ENCODE data around the gene CYP2E1.
"Not testable (repeated sequence)": the region's sequence is repeated elsewhere in the genome, so short reads cannot be mapped to it uniquely, and the experiment has no call there.

CYP2E1 gene

DNA sequence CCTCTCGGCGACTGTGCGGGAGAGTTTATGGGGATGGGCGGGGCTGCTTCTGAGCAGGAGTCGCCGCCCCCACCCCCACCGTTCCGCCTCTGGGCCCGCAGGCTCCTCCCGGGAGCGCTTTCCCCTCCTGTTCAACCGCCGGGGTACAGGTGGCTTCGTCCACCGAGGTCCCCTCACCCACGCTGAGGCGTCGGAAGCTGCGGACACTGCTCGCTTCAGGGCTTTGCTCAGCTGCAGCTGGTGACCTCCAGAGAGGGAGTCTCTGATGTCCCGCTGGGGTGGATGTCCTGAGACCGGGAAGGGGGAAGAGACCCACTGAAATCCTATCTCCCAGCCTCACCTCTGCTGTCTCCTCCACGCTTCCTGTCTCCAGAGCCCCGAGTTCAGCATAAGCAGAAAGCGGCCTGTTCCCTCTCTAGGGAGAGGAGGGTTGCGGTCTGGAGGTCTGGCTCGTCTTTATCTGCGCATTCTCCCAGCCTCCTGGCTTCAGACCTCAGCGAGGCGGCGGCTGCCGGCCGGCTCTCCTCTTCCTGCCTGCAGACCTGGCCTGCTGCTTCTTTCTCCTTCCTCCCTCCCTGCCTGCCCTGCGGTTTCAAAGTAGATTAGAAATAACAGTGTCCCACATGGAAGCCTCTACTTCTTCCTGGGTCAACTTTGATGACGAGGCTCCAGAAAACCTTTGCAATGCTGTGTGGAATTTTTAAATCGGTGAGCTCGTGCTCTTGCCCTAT is 1.8 kb downstream of the CYP2E1 start:
- no peak for DNase-seq

- no peak for DNase-seq
Measured at GRCh38 chr10:133529576-133529946, 2.4 kb downstream of the CYP2E1 start.

DNA sequence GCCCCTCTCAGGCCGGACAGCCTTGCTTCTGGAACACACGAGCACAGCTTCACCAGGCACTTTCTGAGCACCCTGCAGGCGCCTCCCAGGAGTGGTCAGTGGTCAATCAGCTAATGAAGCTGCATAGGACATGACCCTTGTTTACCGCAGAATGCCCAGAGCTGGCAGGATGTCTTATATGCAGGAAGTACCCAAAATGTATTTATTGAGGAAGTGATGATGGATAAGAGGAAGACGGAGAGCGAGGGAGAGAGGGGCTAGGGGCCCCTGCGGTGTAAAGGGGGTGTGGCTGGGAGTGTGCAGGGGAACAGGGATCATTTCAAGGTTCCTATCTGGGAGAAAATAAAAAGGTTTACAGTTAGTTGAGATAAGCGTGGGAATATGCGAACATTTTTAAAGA is 3.3 kb downstream of the CYP2E1 start:
- no peak for DNase-seq

- DNase-seq = no peak
Measured at GRCh38 chr10:133532871-133533270, 5.7 kb downstream of the CYP2E1 start.

DNA sequence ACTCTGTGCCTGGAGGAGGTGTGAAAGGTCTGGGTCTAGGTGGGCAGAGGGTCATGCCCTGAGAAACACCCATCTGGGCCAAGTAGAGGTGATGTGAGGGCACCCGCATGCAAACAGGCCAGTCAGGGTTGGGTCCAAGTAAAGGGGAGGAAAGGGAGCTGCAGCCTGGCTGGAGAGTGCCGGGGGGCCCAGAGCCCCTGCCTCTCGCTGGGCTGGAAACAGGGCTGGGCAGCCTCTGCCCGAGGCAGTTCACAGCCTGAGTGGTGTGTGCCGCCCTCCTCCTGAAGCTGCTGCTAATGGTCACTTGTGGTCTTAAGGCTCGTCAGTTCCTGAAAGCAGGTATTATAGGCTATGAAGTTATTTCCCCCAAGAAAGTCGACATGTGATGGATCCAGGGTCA is 7.3 kb downstream of the CYP2E1 start:
- DNase-seq = no peak

DNA sequence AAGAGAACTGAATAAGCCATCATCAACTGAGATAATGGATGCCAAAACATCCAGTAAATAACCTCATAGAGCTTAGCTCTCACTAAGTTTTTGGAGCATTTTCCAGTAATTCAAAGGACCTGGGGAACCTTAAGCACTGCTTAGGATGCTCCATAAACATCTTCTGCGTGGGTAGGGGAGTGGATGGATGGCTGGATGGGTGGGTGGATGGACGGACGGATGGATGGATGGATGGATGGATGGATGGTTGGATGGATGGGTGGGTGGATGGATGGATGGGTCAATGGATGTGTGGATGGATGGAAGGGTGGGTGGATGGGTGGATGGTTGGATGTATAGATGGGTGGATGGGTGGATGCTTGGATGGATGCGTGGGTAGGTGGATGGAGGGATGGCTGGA is 9.0 kb downstream of the CYP2E1 start:
- no peak for DNase-seq

GRCh38 chr10:133537546-133538545 is 10.7 kb downstream of the CYP2E1 start:
- DNase-seq = peak in 1 of 3 donors; percentile 10

- not testable (repeated sequence) for DNase-seq
Measured at GRCh38 chr10:133541441-133541975, 14.3 kb downstream of the CYP2E1 start.

- no peak for DNase-seq
Measured at GRCh38 chr10:133544506-133544905, 17.3 kb downstream of the CYP2E1 start.

DNA sequence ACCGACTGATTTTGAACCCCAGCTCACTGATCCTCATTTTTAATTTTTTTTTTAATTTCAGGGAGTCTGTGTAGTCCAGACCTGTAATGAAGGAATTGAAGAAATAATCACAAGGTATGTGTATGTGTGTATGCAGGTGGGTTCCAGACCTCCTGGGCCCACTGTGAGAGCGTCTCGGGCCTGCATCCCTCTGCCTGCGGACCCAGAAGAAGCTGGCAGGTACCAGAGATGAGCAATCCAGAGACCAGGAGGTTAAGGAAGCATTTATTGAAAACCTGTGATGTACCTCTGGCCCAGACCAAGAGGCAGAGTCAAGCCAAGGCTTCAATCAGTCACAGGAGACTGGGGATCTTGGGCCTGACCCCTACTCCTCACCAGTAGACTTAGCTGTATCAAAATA is 27.4 kb downstream of the CYP2E1 start:
- DNase-seq = no peak

DNA sequence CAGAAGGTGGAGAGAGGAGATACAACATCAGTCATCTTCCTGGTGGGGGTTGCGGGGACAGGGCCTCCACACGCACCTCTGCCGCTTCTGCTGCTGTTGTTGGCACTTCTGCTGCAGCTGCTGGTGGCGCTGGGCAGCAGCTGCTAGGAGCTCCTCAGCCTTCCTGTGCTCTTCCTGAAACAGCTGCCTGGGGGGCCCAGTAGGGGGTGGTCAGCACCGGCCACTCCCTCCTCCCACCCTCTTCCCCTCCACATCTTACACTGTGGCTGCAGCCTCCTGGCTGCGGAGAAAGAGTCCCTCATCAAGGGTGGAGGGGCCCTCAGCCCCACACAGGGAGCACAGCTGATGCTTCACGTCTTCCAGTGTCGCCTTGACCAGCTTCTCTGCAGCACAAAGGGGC is 28.4 kb downstream of the CYP2E1 start:
- DNase-seq = no peak

- DNase-seq = no peak
Measured at GRCh38 chr10:133557381-133557780, 30.2 kb downstream of the CYP2E1 start.

- no peak for DNase-seq
Measured at GRCh38 chr10:133559216-133559615, 32.1 kb downstream of the CYP2E1 start.

DNA sequence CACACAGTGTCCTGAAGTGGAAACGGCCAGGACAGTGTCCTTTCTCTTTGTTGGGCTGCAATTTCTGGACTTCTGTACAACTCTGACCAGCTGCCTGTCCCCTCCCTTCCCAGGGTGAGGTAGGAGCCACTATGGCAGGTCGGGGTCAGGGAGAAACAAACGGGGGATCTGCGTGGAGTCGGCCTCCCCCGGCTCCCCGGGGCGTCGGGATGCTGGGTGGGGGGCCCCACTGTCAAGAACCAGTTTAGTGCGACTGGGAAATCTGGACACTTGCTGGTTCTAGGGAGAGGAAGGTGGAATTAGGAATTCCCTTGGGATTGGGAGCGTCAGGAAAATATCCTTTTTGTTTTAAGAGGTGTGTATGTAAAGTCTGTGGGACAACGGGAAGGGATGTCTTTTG is 37.7 kb downstream of the CYP2E1 start:
- DNase-seq = no peak

- DNase-seq = peak in 1 of 3 donors; percentile 13
Measured at GRCh38 chr10:133565441-133566294, 38.5 kb downstream of the CYP2E1 start, which contains the start of gene SYCE1. Gene SYCE1, minus strand, starts transcription at chr10:133565583. Its CDS starts 54 bp downstream, at chr10:133565529.

- DNase-seq = no peak
Measured at GRCh38 chr10:133567119-133567518, 40.0 kb downstream of the CYP2E1 start.

GRCh38 chr10:133567609-133568286 is 40.6 kb downstream of the CYP2E1 start:
- no peak for DNase-seq

DNA sequence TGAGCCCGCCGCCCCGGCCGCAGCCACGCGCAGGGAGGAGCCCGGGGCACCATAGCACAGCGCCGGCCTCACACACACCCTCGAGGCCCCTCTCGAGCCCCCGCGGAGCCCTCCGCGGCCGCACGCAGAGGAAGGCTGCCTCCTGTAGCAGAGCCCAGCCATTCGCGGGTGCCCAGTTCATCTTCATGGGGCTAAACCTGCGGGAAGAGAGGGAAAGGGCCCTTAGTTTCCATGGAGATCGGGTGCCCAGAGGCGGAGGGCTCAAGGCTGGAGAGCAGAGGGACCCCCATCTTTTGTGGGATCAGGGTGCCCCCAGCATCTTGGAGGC is 41.1 kb downstream of the CYP2E1 start:
- no peak for DNase-seq

DNA sequence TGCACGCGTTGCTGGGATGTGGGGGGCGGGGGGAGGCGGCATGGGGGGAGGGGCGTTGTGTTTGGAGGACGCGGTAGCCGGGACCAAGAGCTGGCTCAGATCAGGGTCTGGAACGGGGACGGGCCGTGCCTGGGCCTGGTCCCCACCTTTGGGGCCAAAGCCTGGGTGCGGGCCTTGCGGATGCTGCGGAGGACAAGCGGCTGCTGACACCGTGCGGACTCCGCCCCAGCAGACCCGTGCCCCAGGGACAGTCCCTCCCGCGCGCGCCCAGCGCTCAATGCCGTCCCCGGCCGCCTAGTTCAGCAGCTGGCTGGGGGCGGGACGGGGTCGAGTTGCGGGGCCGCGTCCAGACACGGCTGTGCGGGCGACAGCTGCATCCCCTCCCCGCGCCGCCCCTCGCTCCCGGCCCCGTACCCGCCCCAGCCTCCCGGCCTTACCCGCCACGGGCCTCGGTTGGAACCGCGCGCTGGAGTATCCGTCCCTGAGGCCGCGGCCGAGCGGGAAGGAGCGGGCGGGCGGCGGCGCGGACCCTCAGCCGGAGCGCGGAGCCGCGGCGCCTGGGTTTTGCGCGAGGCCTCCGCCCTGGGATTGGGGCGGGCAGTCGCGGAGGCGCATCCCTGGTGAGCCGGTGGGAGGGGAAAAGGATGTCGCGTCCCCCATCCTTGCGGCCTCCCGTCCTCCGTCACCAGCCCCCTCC is 41.8 kb downstream of the CYP2E1 start:
- not testable (repeated sequence) for DNase-seq

DNA sequence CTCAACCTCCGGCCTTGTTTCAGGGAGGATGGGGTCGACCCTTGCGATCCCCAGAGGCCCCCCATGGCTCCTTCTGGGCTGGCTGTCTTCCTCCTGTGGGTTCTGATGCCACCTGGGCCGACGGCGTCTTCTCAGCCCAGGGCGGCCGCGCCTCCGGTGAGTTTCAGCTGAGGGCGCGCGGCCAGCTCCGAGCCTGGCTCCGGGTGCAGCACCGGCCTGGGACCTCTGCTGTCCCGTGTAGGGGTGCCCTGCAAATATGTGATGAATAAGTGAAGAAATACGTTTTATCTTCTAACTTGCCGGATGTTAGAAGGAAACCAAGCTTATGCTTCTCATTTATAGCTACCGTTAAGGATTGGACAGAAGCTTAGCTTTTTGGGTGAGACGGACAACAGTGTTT is 42.6 kb downstream of the CYP2E1 start:
- DNase-seq = not testable (repeated sequence)

- not testable (repeated sequence) for DNase-seq
Measured at GRCh38 chr10:133572055-133572454, 44.9 kb downstream of the CYP2E1 start.
